OCI-LY7 (cell line): ENCODE measurements around the gene COL13A1.

ENCODE experiments used
- EZH2phosphoT487 ChIP-seq: fragments of 200-600 bp; sonication (generic); IDR thresholded peaks from 2 replicates; pipeline ENCODE4 v1.6.1; 2018; ENCODE audit warnings: low read depth, borderline replicate concordance, mild to moderate bottlenecking, mixed run types, antibody characterized with exemption, low read length, moderate library complexity, mixed read lengths
- TF ChIP-seq, protein P1 (sequence below): fragments of 200-600 bp; sonication (generic); conservative IDR thresholded peaks from 2 replicates; pipeline ENCODE4 v1.5.1; 2014; ENCODE audit warnings: mild to moderate bottlenecking, antibody characterized with exemption, low read length, moderate library complexity, mixed read lengths

DNA sequence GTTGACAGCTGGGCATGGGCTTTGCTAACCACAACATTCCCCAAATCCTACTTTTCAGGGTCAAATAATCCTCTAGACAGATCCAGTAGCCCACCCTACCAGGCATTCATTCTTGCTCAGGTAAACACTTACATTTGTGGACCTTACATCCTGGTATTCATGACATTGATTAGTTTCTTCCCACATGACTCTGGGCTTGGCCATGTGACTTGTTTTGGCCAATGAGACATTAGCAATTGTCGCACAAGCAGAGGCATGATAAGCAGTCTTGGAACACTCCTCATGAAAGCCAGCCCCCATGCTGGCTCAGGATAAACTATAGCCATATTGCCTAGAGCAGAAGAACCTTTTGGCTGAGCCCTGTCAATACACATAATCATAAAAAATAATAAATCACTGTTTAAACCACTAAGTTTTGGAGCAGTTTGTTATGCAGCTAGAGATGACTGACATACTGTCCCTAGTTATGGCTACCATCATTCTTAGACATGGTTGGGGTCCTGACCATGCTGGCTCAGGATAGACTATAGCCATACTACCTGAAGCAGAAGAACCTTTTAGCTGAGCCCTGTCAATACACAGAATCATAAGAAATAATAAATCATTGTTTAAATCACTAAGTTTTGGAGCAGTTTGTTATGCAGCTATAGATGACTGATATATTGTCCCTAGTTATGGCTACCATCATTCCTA lies 6.3 kb upstream of the COL13A1 start:
- TF ChIP-seq, protein P1, sequence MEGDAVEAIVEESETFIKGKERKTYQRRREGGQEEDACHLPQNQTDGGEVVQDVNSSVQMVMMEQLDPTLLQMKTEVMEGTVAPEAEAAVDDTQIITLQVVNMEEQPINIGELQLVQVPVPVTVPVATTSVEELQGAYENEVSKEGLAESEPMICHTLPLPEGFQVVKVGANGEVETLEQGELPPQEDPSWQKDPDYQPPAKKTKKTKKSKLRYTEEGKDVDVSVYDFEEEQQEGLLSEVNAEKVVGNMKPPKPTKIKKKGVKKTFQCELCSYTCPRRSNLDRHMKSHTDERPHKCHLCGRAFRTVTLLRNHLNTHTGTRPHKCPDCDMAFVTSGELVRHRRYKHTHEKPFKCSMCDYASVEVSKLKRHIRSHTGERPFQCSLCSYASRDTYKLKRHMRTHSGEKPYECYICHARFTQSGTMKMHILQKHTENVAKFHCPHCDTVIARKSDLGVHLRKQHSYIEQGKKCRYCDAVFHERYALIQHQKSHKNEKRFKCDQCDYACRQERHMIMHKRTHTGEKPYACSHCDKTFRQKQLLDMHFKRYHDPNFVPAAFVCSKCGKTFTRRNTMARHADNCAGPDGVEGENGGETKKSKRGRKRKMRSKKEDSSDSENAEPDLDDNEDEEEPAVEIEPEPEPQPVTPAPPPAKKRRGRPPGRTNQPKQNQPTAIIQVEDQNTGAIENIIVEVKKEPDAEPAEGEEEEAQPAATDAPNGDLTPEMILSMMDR = no peak
- no peak for TF ChIP-seq EZH2phosphoT487
